Gastrocnemius medialis (tissue), 4 donors: ENCODE measurements around the gene PPIE. TPM values are rescaled to one million over a fixed set of nuclear protein-coding genes. Genes with fewer than 3 reads are reported as not detected.
A peak's percentile ranks its signal among the peaks of the same experiment; 100 is the strongest.

Experiments used
- ATAC-seq, 2 donors: fragments of 150-250 bp; one replicate each; pipeline ENCODE4 v1.9.1; 2016
- DNase-seq, 2 donors: peaks; one replicate each; pipeline ENCODE4 v3.0.0-alpha.2; 2019
- H3K27ac ChIP-seq, 4 donors: fragments of 200-600 bp; sonication (generic); 1 replicate in 1 of 4; 2 replicates in 3 of 4; pipeline ENCODE4 v1.5.1; 2016 to 2018; ENCODE audit warnings: mild to moderate bottlenecking in 2 of 4, moderate library complexity in 1 of 4
- H3K27me3 ChIP-seq, 3 donors: fragments of 200-600 bp; sonication (generic) in 2 of 3; 1 replicate in 1 of 3; 2 replicates in 2 of 3; pipeline versions ENCODE4 v1.5.1 to v1.6.0; 2016 to 2019; ENCODE audit warnings: mild to moderate bottlenecking in 1 of 3, moderate library complexity in 1 of 3
- H3K36me3 ChIP-seq, 2 donors: fragments of 200-600 bp; sonication (generic) in 1 of 2; one replicate each; pipeline ENCODE4 v1.5.1; 2017 to 2018
- H3K4me1 ChIP-seq, 2 donors: fragments of 200-600 bp; sonication (generic) in 1 of 2; one replicate each; pipeline ENCODE4 v1.5.1; 2016 to 2017; ENCODE audit warnings: mild to moderate bottlenecking in 2 of 2
- H3K4me3 ChIP-seq, 4 donors: fragments of 200-600 bp; sonication (generic) in 3 of 4; 1 replicate in 1 of 4; 2 replicates in 3 of 4; pipeline ENCODE4 v1.5.1; 2016 to 2019; ENCODE audit warnings: mild to moderate bottlenecking in 2 of 4
- H3K9me3 ChIP-seq, 3 donors: fragments of 200-600 bp; sonication (generic) in 2 of 3; 1 replicate in 1 of 3; 2 replicates in 2 of 3; pipeline ENCODE4 v1.5.1; 2016 to 2019
- POLR2A ChIP-seq, 2 donors: fragments of 450-650 bp; IDR thresholded peaks; one replicate each; pipeline ENCODE4 v1.6.1; 2017; ENCODE audit warnings: antibody characterized with exemption in 2 of 2, mild to moderate bottlenecking in 2 of 2, moderate library complexity in 2 of 2
- in situ Hi-C, 4 donors: fragments of 200-750 bp; cut with MboI; loops; one replicate each; pipeline versions ENCODE4 v1.15.0 to v1.8.0; 2017; ENCODE audit warnings: low sequenced_read_pairs in 4 of 4
- intact Hi-C: fragments of 100-400 bp; cut with DNase I; formaldehyde crosslinking; loops from one replicate; pipeline ENCODE4 v1.15.1; 2023; ENCODE audit warnings: low total_unique reads
- total RNA-seq, 4 donors: library from RNA; depleted of rRNA; stranded (reverse); fragments of >200 nt; gene quantifications; one replicate each; pipeline versions ENCODE4 v1.1.0 to v1.2.3, GENCODE V29; 2016
- TF ChIP-seq, protein P1 (sequence below), 5 experiments: fragments of 450-650 bp in 3 of 5; fragments of 200-600 bp in 2 of 5; sonication (generic) in 2 of 5; IDR thresholded peaks in 4 of 5; conservative IDR thresholded peaks in 1 of 5; 1 replicate in 4 of 5; 2 replicates in 1 of 5; pipeline ENCODE4 v1.5.1; 2016 to 2019; ENCODE audit warnings: antibody characterized with exemption in 5 of 5, mild to moderate bottlenecking in 3 of 5, moderate library complexity in 3 of 5

Gene PPIE
- total RNA-seq, 4 donors from 2014 or later = 22.9 to 30.1 (median 27.2) TPM

DNA sequence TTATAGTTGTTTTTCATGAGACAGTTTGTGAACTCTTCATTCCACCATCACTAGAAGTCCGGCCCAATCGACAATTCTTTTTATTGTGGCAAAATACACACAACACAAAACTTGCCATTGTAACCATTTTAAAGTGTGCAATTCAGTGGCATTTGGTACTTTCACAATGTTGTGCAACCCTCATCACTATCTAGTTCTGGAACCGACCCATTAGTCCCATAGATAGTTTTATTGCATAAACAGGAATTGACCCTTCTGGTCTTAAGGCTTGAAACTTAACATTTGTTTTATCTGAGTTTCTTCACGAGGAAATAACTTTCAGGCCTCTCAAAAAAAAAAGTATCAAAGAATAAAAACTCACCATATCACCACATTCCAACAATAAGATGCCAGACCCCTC, 8.8 kb upstream of the PPIE start:
- Histone ChIP-seq H3K27ac (no peak overlapping the region), H3K36me3 (no peaks in the 10 kb centered on the region), H3K27me3 (peaks cover 15 to 23% (median 23%) of the 10 kb centered on the region in 3 donors), H3K9me3 (no peaks in the 10 kb centered on the region), H3K4me3 (no peak overlapping the region), H3K4me1 (peaks cover 6 to 18% of the 10 kb centered on the region in 2 donors)
- in situ Hi-C loops (no loop called here), intact Hi-C loops (no loop called here)
- TF ChIP-seq, protein P1, sequence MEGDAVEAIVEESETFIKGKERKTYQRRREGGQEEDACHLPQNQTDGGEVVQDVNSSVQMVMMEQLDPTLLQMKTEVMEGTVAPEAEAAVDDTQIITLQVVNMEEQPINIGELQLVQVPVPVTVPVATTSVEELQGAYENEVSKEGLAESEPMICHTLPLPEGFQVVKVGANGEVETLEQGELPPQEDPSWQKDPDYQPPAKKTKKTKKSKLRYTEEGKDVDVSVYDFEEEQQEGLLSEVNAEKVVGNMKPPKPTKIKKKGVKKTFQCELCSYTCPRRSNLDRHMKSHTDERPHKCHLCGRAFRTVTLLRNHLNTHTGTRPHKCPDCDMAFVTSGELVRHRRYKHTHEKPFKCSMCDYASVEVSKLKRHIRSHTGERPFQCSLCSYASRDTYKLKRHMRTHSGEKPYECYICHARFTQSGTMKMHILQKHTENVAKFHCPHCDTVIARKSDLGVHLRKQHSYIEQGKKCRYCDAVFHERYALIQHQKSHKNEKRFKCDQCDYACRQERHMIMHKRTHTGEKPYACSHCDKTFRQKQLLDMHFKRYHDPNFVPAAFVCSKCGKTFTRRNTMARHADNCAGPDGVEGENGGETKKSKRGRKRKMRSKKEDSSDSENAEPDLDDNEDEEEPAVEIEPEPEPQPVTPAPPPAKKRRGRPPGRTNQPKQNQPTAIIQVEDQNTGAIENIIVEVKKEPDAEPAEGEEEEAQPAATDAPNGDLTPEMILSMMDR (IDR thresholded peaks at IDR 0.05 in 4 of 5, conservative IDR thresholded peaks at IDR 0.05 in 1 of 5) = no peak
- no peak for DNase-seq
- ATAC-seq = no peak

DNA sequence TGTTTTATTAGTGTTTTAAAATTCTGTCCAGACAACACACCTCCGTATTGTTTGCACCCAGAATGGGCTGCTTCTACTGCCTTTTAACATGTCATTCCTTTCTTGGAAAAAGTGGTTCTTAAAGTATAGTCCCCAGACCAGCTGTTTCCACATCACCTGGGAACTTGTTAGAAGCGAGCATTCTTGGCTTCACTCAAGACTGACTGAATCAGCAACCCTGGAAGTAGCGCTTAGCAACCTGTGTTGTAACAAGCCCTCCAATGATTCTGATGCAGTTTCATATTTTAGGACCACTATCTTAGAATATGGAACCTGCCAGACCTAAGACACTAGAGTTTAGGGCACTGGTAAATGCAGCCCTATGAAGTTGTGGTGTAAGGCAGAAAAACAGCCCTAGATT, 6.0 kb upstream of the PPIE start:
- Histone ChIP-seq H3K4me1 (peaks cover 6 to 18% of the 10 kb centered on the region in 2 donors), H3K36me3 (no peaks in the 10 kb centered on the region), H3K27ac (peak overlapping the region; percentile 43 to 70 (median 58)), H3K9me3 (no peaks in the 10 kb centered on the region), H3K4me3 (no peak overlapping the region), H3K27me3 (peaks cover 12 to 19% (median 15%) of the 10 kb centered on the region in 3 donors)
- TF ChIP-seq, protein P1 (IDR thresholded peaks at IDR 0.05 in 4 of 5, conservative IDR thresholded peaks at IDR 0.05 in 1 of 5) = no peak
- TF ChIP-seq POLR2A (IDR thresholded peaks at IDR 0.05) = no peak
- ATAC-seq = peak; percentile 22 to 30
- in situ Hi-C loops (no loop called here), intact Hi-C loops (no loop called here)
- DNase-seq = no peak

DNA sequence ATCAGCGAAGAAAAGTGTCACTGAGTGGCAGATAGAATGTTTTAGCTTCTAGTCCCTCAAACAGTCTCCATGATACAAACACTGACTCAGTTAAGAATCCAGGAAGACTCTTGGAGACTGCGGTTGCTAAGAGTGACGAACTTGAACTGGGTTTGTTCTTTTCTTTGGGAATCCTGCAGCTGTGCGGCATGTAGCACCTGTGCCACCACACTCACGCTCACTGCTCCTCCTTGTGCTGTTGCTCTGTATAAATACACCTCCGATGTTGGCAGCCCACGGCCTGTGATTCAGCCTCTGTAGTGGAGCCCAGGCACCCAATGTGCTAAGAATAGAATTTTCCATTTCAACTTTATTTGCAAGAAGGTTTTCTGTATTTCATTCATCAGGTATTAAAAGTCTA, 5.5 kb upstream of the PPIE start:
- intact Hi-C loops (no loop called here), in situ Hi-C loops (no loop called here)
- peak; percentile 52 to 62 for DNase-seq
- TF ChIP-seq POLR2A (IDR thresholded peaks at IDR 0.05) = peak; percentile 31 to 65
- TF ChIP-seq, protein P1 (IDR thresholded peaks at IDR 0.05 in 4 of 5, conservative IDR thresholded peaks at IDR 0.05 in 1 of 5) = no peak
- H3K4me1 ChIP-seq = peaks cover 6 to 18% of the 10 kb centered on the region in 2 donors
- H3K9me3 ChIP-seq = no peaks in the 10 kb centered on the region
- peak; percentile 90 to 97 for ATAC-seq
- H3K36me3 ChIP-seq = no peaks in the 10 kb centered on the region
- no peak overlapping the region for H3K4me3 ChIP-seq
- peaks cover 9 to 14% (median 12%) of the 10 kb centered on the region in 3 donors for H3K27me3 ChIP-seq
- H3K27ac ChIP-seq = peak overlapping the region; percentile 43 to 70 (median 58)

DNA sequence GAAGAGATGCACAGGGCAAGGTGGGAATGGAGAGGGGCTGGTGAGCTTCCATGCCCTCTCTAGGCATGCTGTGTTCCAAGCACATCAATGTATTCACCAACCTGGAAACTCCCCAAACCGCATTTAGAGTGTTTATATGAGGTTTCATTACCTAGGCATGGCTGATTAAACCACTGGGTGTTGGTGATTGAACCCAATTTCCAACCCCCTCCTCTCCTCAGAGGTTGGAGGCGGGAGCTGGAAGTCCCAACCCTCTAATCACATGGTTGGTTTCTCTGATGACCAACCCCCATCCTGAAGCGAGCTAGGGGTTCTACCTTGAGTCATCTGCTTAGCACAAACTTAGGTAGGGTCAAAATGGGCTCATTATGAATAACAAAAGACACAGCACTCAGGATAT, 3.0 kb upstream of the PPIE start:
- in situ Hi-C loops (no loop called here), intact Hi-C loops (no loop called here)
- no peak overlapping the region for H3K4me3 ChIP-seq
- ATAC-seq (no peak), DNase-seq (no peak)
- H3K27ac ChIP-seq = no peak overlapping the region
- no peaks in the 10 kb centered on the region for H3K9me3 ChIP-seq
- peaks cover 0 to 10% of the 10 kb centered on the region in 2 donors for H3K36me3 ChIP-seq
- H3K27me3 ChIP-seq = no peaks in the 10 kb centered on the region
- peaks cover 21 to 36% of the 10 kb centered on the region in 2 donors for H3K4me1 ChIP-seq
- TF ChIP-seq, protein P1 (IDR thresholded peaks at IDR 0.05 in 4 of 5, conservative IDR thresholded peaks at IDR 0.05 in 1 of 5) = no peak
- no peak for TF ChIP-seq POLR2A (IDR thresholded peaks at IDR 0.05)
